ENCODE data around the gene RALBP1. TPM values are rescaled to one million over a fixed set of nuclear protein-coding genes. Genes with fewer than 3 reads are reported as not detected.

RALBP1 gene
- total and polyA plus RNA-seq, 9 of the 15 experiments (the other 6 are each of a cell fraction or from before 2014, with no cell fraction given): 10.9 to 70.0 (median 61.3) TPM

- TF ChIP-seq SMC3 (conservative IDR thresholded peaks at IDR 0.05; ENCODE audit: insufficient read depth, low read depth, low read length) (no peak), NR4A1 (CRISPR knock-in tag; IDR thresholded peaks at IDR 0.05) (no peak), NR4A1 (tag; IDR thresholded peaks at IDR 0.05) (no peak), E2F5 (CRISPR knock-in tag; IDR thresholded peaks at IDR 0.05) (no peak)
Measured at GRCh38 chr18:9547782-9548181, 72.5 kb downstream of the RALBP1 start (continued).

GRCh38 chr18:9549405-9549804 is 74.1 kb downstream of the RALBP1 start:
- TF ChIP-seq ZNF668 (CRISPR knock-in tag; IDR thresholded peaks at IDR 0.05) (no peak), CREB5 (CRISPR knock-in tag; IDR thresholded peaks at IDR 0.05) (no peak), SMC3 (conservative IDR thresholded peaks at IDR 0.05; ENCODE audit: insufficient read depth, low read depth, low read length) (0 out of 2 replicates have a peak, but pooled peaks have one; percentile 15), CTCF (IDR thresholded peaks at IDR 0.05 in 2 of 3, conservative IDR thresholded peaks at IDR 0.05 in 1 of 3; ENCODE audit: insufficient read depth in 2 of 3, low read depth in 1 of 3, low read length in 3 of 3) (peak in 2 of 3 experiments; percentile 22 to 40; a peak in 2 of 6 replicates), RAD21 (CRISPR knock-in tag; conservative IDR thresholded peaks at IDR 0.05 in 1 of 2, IDR thresholded peaks at IDR 0.05 in 1 of 2) (peak in 1 of 2 experiments; percentile 13; a peak in 1 of 4 replicates), TAF15 (IDR thresholded peaks at IDR 0.05; ENCODE audit: low read depth, low read length) (no peak)
- BruUV-seq (replicated peaks): no TSS peak
- Histone ChIP-seq H3K9ac (ENCODE audit: insufficient read depth in 1 of 2, low read depth in 2 of 2, low read length in 2 of 2) (no peak overlapping the region), H3K9me1 (ENCODE audit: control insufficient read depth, insufficient read depth, low read length) (no peaks in the 10 kb centered on the region), H2AFZ (ENCODE audit: low read depth, low read length) (no peak overlapping the region), H3K27me3 (ENCODE audit: control insufficient read depth in 2 of 2, insufficient read depth in 2 of 2, low read length in 2 of 2) (no peaks in the 10 kb centered on the region), H3K79me2 (ENCODE audit: control insufficient read depth, insufficient read depth, low read length) (no peaks in the 10 kb centered on the region), H3K27ac (ENCODE audit: extremely low read depth, low read depth, low read length) (no peak overlapping the region), H3K4me2 (ENCODE audit: insufficient read depth, low read length) (no peak overlapping the region), H3K9me3 (replicated peaks; ENCODE audit: control insufficient read depth, insufficient read depth, low read depth, low read length) (peaks cover 2% of the 10 kb centered on the region), H4K20me1 (replicated peaks; ENCODE audit: control insufficient read depth, insufficient read depth, low read length) (no peaks in the 10 kb centered on the region), H3K4me1 (replicated peaks in 1 of 2; ENCODE audit: control insufficient read depth in 2 of 2, insufficient read depth in 2 of 2, low read length in 2 of 2) (no peaks in the 10 kb centered on the region), H3K36me3 (ENCODE audit: control insufficient read depth, insufficient read depth, low read length) (peaks cover 85% of the 10 kb centered on the region), H3K4me3 (no peak overlapping the region)
- in situ Hi-C loops (cut with MboI) (no loop called here), intact Hi-C loops (cut with micrococcal nuclease) (no loop called here)
- ATAC-seq (peak; percentile 47; the same call in 2 of the 3 replicates), FAIRE-seq (no peak), DNase-seq (ENCODE audit: extremely low read depth in 1 of 4, low spot score in 3 of 4) (no peak)
- POLR2A ChIA-PET: no interaction called here
- CTCF ChIA-PET (ENCODE audit: low intra/inter-chr PET ratio): no interaction called here
- 88% methylated on average over 7 of the region's 7 CpGs for WGBS (ENCODE audit: insufficient coverage, low coverage, missing lambda C conversion rate)

Data from K562 (cell line).